A673 (cell line): Measurements from ENCODE around the gene STIM1.

Source experiments
- EZH2 ChIP-seq: fragments of 200-600 bp; sonication (generic); IDR thresholded peaks from 2 replicates; pipeline ENCODE4 v1.6.1; 2017; ENCODE audit warnings: borderline replicate concordance, low read depth, mild to moderate bottlenecking, mixed read lengths, antibody characterized with exemption, low read length; ENCODE audit not compliant: poor library complexity, severe bottlenecking
- TF ChIP-seq, protein P1 (sequence below): fragments of 300-800, 200-600 bp; sonication (generic); conservative IDR thresholded peaks from 2 replicates; pipeline ENCODE4 v1.5.1; 2017; ENCODE audit warnings: low read depth, mild to moderate bottlenecking, antibody characterized with exemption, low read length, moderate library complexity, mixed read lengths

DNA sequence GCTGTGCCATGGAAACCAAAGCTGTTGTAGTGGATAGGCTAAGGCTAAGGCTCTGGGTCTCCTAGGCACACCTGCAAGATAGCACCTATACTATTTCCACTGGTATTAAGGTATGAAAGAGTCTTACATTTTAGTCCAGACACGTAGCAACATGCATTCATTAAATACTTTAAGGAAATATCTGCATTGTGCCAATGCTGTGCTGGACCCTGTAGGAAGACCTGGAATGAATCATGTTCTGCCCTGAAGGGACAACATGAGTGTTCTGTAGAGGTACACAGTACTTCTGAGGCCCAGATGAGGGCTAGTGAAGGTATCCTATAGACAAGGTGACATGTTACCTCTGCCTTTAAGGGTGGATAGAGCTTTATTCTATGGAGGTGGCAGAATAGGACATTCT is 204.0 kb downstream of the STIM1 start:
- TF ChIP-seq, protein P1, sequence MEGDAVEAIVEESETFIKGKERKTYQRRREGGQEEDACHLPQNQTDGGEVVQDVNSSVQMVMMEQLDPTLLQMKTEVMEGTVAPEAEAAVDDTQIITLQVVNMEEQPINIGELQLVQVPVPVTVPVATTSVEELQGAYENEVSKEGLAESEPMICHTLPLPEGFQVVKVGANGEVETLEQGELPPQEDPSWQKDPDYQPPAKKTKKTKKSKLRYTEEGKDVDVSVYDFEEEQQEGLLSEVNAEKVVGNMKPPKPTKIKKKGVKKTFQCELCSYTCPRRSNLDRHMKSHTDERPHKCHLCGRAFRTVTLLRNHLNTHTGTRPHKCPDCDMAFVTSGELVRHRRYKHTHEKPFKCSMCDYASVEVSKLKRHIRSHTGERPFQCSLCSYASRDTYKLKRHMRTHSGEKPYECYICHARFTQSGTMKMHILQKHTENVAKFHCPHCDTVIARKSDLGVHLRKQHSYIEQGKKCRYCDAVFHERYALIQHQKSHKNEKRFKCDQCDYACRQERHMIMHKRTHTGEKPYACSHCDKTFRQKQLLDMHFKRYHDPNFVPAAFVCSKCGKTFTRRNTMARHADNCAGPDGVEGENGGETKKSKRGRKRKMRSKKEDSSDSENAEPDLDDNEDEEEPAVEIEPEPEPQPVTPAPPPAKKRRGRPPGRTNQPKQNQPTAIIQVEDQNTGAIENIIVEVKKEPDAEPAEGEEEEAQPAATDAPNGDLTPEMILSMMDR = no peak
- no peak for TF ChIP-seq EZH2
